ENCODE results near the gene NR5A2. TPM values are rescaled to one million over a fixed set of nuclear protein-coding genes. Genes with fewer than 3 reads are reported as not detected.

NR5A2 gene
- total RNA-seq, 1 experiment from 2014 or later: 4.7 TPM

DNA sequence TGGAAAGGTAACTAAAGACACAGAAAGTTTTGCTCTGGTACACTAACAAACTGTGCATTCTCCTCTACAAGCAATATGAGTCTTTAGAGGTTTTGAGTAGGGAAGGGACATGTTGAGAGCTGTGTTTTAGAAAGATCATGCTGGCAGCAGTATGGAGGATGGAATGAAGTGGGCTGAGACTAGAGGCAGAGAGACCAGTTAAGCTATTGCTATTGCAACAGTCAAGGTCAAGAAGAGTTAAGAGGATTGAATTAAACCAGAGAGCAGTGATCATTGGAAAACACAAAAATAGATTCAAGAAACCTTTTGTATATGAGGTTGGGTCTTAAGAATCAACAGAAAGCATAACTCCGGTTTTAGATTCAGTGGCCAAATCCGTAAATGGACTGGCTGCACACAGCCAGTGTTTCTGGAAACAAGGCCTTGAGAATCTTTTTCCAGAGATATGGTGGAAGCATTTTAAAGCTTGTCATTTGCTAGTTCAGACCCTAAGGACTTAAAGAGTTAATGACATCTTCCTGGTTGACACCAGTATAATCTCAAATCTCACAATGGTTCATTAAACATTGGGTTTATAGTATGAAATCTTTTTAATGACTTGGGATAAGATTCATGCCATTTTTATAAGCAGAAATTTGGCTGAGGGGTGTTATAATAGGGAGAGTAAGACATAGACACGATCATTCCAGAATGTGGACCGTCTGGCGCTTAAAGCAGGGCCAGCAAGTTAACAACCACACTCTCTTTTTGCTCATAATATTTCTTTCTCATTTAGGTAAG lies 177.9 kb downstream of the NR5A2 start:
- no peaks in the 10 kb centered on the region for H3K4me1 Mint-ChIP-seq
- Histone ChIP-seq H3K9ac (ENCODE audit: extremely low read depth, insufficient read length, low read length) (no peak overlapping the region), H3K27me3 (ENCODE audit: insufficient read depth, low read length) (no peaks in the 10 kb centered on the region), H2BK12ac (ENCODE audit: insufficient read length, low read depth, low read length) (no peak overlapping the region), H2BK20ac (ENCODE audit: low read depth, low read length, poor library complexity, severe bottlenecking) (no peak overlapping the region), H4K20me1 (ENCODE audit: control insufficient read depth, insufficient read depth, insufficient read length) (no peaks in the 10 kb centered on the region), H3K79me1 (ENCODE audit: insufficient read depth, low read depth, low read length, poor library complexity, severe bottlenecking) (no peaks in the 10 kb centered on the region), H4K5ac (ENCODE audit: insufficient read length, low read depth, low read length) (no peak overlapping the region), H3K23me2 (ENCODE audit: insufficient read length, low read depth, low read length, poor library complexity, severe bottlenecking) (no peaks in the 10 kb centered on the region), H3K4me1 (ENCODE audit: insufficient read depth, low read length) (no peaks in the 10 kb centered on the region), H3K14ac (ENCODE audit: insufficient read depth, low read length) (no peak overlapping the region), H2BK5ac (ENCODE audit: insufficient read length, low read length) (no peak overlapping the region), H4K91ac (ENCODE audit: insufficient read length, low read depth, low read length) (no peak overlapping the region), H3K79me2 (ENCODE audit: insufficient read depth, low read length) (no peaks in the 10 kb centered on the region), H2BK120ac (ENCODE audit: low read depth, low read length, poor library complexity, severe bottlenecking) (no peak overlapping the region), H4K8ac (replicated peaks; ENCODE audit: insufficient read length, low read depth, low read length) (no peak overlapping the region), H3K4ac (ENCODE audit: low read depth, low read length) (no peak overlapping the region), H3K4me2 (ENCODE audit: insufficient read depth, insufficient read length, low read length) (no peak overlapping the region), H3K9me3 (ENCODE audit: control insufficient read depth, low read depth, low read length) (no peaks in the 10 kb centered on the region), H3K56ac (ENCODE audit: insufficient read length, low read depth, low read length) (no peak overlapping the region), H2AFZ (ENCODE audit: low read length) (no peak overlapping the region), H3K18ac (ENCODE audit: insufficient read length, low read depth, low read length) (no peak overlapping the region), H2AK5ac (ENCODE audit: insufficient read length, low read length) (no peak overlapping the region), H3T11ph (ENCODE audit: low read length) (no peak overlapping the region), H3K23ac (ENCODE audit: insufficient read length, low read depth, low read length) (no peak overlapping the region), H3K27ac (ENCODE audit: insufficient read length, low read depth, low read length) (no peak overlapping the region), H2BK15ac (ENCODE audit: low read depth, low read length) (no peak overlapping the region)
- DNase-seq: no peak
- H3K27me3 Mint-ChIP-seq (ENCODE audit: low read depth): no peaks in the 10 kb centered on the region; the same call in 1 of the 2 replicates
- H3K27ac Mint-ChIP-seq: no peak overlapping the region
- no CpG with 5 or more reads among the region's 5 CpGs for WGBS (ENCODE audit: extremely low coverage, insufficient read length, low lambda C conversion rate)
- TF ChIP-seq, protein P1, sequence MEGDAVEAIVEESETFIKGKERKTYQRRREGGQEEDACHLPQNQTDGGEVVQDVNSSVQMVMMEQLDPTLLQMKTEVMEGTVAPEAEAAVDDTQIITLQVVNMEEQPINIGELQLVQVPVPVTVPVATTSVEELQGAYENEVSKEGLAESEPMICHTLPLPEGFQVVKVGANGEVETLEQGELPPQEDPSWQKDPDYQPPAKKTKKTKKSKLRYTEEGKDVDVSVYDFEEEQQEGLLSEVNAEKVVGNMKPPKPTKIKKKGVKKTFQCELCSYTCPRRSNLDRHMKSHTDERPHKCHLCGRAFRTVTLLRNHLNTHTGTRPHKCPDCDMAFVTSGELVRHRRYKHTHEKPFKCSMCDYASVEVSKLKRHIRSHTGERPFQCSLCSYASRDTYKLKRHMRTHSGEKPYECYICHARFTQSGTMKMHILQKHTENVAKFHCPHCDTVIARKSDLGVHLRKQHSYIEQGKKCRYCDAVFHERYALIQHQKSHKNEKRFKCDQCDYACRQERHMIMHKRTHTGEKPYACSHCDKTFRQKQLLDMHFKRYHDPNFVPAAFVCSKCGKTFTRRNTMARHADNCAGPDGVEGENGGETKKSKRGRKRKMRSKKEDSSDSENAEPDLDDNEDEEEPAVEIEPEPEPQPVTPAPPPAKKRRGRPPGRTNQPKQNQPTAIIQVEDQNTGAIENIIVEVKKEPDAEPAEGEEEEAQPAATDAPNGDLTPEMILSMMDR (conservative IDR thresholded peaks at IDR 0.05): no peak
- H3K9me3 Mint-ChIP-seq: peaks cover 0 to under 1% of the 10 kb centered on the region in 2 experiments; a peak in 1 of 5 replicates
- no peak overlapping the region for H3K4me3 Mint-ChIP-seq
- no peaks in the 10 kb centered on the region for H3K36me3 Mint-ChIP-seq (ENCODE audit: insufficient read depth in 1 of 3, low read depth in 3 of 3)

Measured in H9 (cell line).